Smooth muscle cell (in vitro differentiated cells): ENCODE results near the gene STOX1. TPM values are rescaled to one million over a fixed set of nuclear protein-coding genes. Genes with fewer than 3 reads are reported as not detected.
"Not testable (repeated sequence)": the region's sequence is repeated elsewhere in the genome, so short reads cannot be mapped to it uniquely, and the experiment has no call there.

Source experiments
- DNase-seq: peaks from one replicate; lab custom pipeline; 2025; ENCODE audit not compliant: unreplicated experiment; lab: John Stamatoyannopoulos, UW
- H2AFZ ChIP-seq: fragments of 200-600 bp; sonication (generic); 2 replicates; pipeline ENCODE4 v1.6.0; 2016; ENCODE audit warnings: antibody characterized with exemption, low read depth, mild to moderate bottlenecking
- H3F3A ChIP-seq: fragments of 200-600 bp; sonication (generic); 2 replicates; pipeline ENCODE4 v1.6.0; 2017; ENCODE audit warnings: antibody characterized with exemption, low read depth
- H3K27ac ChIP-seq: fragments of 200-600 bp; sonication (generic); 2 replicates; pipeline ENCODE4 v1.5.1; 2016; ENCODE audit warnings: low read depth, mild to moderate bottlenecking
- H3K27me3 ChIP-seq: fragments of 200-600 bp; sonication (generic); 2 replicates; pipeline ENCODE4 v1.6.1; 2016; ENCODE audit warnings: low read depth, mild to moderate bottlenecking
- H3K36me3 ChIP-seq: fragments of 200-600 bp; sonication (generic); 2 replicates; pipeline ENCODE4 v1.5.1; 2016; ENCODE audit warnings: low read depth
- H3K4me1 ChIP-seq: fragments of 200-600 bp; sonication (generic); 2 replicates; pipeline ENCODE4 v1.5.1; 2016; ENCODE audit warnings: low read depth
- H3K4me2 ChIP-seq: fragments of 200-600 bp; sonication (generic); 2 replicates; pipeline ENCODE4 v1.6.0; 2016; ENCODE audit warnings: mild to moderate bottlenecking
- H3K4me3 ChIP-seq: fragments of 200-600 bp; sonication (generic); 2 replicates; pipeline ENCODE4 v1.5.1; 2016; ENCODE audit warnings: mild to moderate bottlenecking
- H3K79me2 ChIP-seq: fragments of 200-600 bp; sonication (generic); 2 replicates; pipeline ENCODE4 v1.6.0; 2016; ENCODE audit warnings: low read depth, mild to moderate bottlenecking
- H3K9ac ChIP-seq: fragments of 200-600 bp; sonication (generic); 2 replicates; pipeline ENCODE4 v1.6.0; 2016; ENCODE audit warnings: low read depth
- H3K9me3 ChIP-seq: fragments of 200-600 bp; sonication (generic); replicated peaks from 2 replicates; pipeline ENCODE4 v1.5.1; 2016; ENCODE audit warnings: low read depth
- H4K20me1 ChIP-seq: fragments of 200-600 bp; sonication (generic); 2 replicates; pipeline ENCODE4 v1.6.0; 2016; ENCODE audit warnings: low read depth
- WGBS: methylation state at CpG from one replicate; pipeline ENCODE4 v1.1.7; 2016; ENCODE audit warnings: low lambda C conversion rate; 5-methylcytosine and 5-hydroxymethylcytosine counted together
- polyA plus RNA-seq: library from polyadenylated mRNA; unstranded; fragments of >200 nt; fragmentation: Nextera tagmentation; extraction: Ambion mirVana; gene quantifications from 2 replicates; pipeline ENCODE4 v1.2.1, GENCODE V29; 2016
- total RNA-seq: library from RNA; depleted of rRNA; stranded (reverse); fragments of >200 nt; gene quantifications from 2 replicates; pipeline ENCODE4 v1.2.3, GENCODE V29; 2014
- TF ChIP-seq, protein P1 (sequence below): fragments of 200-600 bp; sonication (generic); IDR thresholded peaks from 2 replicates; pipeline ENCODE4 v1.5.1; 2017; ENCODE audit warnings: borderline replicate concordance, mild to moderate bottlenecking, antibody characterized with exemption; ENCODE audit not compliant: insufficient read depth, poor library complexity, severe bottlenecking

Gene STOX1
- total and polyA plus RNA-seq, 2 experiments from 2014 or later: not detected

DNA sequence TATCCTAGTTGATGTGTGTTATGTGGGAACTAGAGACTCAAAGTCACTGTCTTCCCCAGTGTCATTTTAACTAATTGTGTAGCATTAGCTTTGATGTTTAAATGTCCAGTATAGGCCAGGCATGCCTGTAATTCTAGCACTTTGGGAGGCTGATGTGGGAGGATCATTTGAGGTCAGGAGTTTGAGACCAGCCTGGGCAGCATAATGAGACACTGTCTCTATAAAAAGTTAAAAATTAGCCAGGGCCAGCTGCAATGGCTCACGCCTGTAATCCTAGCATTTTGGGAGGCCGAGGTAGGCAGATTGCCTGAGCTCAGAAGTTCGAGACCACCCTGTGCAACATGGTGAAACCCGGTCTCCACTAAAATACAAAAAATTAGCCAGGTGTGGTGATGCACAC lies 98.2 kb downstream of the STOX1 start:
- peaks cover 54% of the 10 kb centered on the region for H4K20me1 ChIP-seq
- H3K9me3 ChIP-seq: no peaks in the 10 kb centered on the region
- H3K27me3 ChIP-seq: no peaks in the 10 kb centered on the region
- no peak overlapping the region for H2AFZ ChIP-seq
- no peak overlapping the region for H3K27ac ChIP-seq
- no peaks in the 10 kb centered on the region for H3K36me3 ChIP-seq
- 96% methylated on average over 4 of the region's 4 CpGs for WGBS
- H3K4me3 ChIP-seq: no peak overlapping the region
- TF ChIP-seq, protein P1, sequence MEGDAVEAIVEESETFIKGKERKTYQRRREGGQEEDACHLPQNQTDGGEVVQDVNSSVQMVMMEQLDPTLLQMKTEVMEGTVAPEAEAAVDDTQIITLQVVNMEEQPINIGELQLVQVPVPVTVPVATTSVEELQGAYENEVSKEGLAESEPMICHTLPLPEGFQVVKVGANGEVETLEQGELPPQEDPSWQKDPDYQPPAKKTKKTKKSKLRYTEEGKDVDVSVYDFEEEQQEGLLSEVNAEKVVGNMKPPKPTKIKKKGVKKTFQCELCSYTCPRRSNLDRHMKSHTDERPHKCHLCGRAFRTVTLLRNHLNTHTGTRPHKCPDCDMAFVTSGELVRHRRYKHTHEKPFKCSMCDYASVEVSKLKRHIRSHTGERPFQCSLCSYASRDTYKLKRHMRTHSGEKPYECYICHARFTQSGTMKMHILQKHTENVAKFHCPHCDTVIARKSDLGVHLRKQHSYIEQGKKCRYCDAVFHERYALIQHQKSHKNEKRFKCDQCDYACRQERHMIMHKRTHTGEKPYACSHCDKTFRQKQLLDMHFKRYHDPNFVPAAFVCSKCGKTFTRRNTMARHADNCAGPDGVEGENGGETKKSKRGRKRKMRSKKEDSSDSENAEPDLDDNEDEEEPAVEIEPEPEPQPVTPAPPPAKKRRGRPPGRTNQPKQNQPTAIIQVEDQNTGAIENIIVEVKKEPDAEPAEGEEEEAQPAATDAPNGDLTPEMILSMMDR: no peak
- H3K79me2 ChIP-seq: peaks cover 41% of the 10 kb centered on the region
- no peaks in the 10 kb centered on the region for H3F3A ChIP-seq
- DNase-seq: no peak
- no peak overlapping the region for H3K9ac ChIP-seq
- H3K4me2 ChIP-seq: no peak overlapping the region
- H3K4me1 ChIP-seq: no peaks in the 10 kb centered on the region

DNA sequence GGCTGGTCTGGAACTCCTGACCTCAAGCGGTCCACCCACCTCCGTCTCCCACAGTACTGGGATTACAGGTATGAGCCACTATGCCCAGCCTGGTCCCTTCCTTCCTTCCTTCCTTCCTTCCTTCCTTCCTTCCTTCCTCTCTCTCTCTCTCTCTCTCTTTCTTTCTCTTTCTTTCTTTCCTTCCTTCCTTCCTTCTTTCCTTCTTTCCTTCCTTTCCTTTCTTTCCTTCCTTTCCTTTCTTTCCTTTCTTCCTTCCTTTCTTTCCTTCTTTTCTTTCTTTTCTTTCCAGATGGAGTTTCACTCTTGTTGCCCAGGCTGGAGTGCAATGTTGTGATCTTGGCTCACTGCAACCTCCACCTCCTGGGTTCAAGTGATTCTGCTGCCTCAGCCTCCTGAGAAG lies 101.8 kb downstream of the STOX1 start:
- not testable (repeated sequence) for H2AFZ ChIP-seq, H3K4me2 ChIP-seq, H3K9me3 ChIP-seq, H3K27ac ChIP-seq, H3K4me3 ChIP-seq, H3K36me3 ChIP-seq, DNase-seq, H3K4me1 ChIP-seq, H3K27me3 ChIP-seq, H3K9ac ChIP-seq, H3F3A ChIP-seq
- peaks cover 12% of the 10 kb centered on the region for H3K79me2 ChIP-seq
- H4K20me1 ChIP-seq: peaks cover 34% of the 10 kb centered on the region
- 100% methylated on average over 2 of the region's 2 CpGs for WGBS

DNA sequence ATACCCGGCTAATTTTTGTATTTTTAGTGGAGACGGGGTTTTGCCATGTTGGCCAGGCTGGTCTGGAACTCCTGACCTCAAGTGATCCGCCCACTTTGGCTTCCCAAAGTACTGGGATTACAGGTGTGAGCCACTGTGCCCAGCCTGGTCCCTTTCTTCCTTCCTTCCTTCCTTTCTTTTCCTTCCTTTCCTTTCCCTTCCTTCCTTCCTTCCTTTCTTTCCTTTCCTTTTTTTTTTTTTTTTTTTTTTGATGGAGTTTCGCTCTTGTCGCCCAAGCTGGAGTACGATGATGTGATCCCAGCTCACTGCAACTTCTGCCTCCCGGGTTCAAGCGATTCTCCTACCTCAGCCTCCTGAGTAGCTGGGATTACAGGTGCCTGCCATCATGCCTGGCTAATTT lies 102.6 kb downstream of the STOX1 start:
- H2AFZ ChIP-seq, H3K4me2 ChIP-seq, H3K27ac ChIP-seq, H3K9ac ChIP-seq, H3F3A ChIP-seq, H3K4me3 ChIP-seq, H3K27me3 ChIP-seq, H3K4me1 ChIP-seq, H3K9me3 ChIP-seq, DNase-seq, H3K36me3 ChIP-seq: not testable (repeated sequence)
- peaks cover 27% of the 10 kb centered on the region for H4K20me1 ChIP-seq
- 100% methylated on average over 5 of the region's 8 CpGs for WGBS
- peaks cover 12% of the 10 kb centered on the region for H3K79me2 ChIP-seq

DNA sequence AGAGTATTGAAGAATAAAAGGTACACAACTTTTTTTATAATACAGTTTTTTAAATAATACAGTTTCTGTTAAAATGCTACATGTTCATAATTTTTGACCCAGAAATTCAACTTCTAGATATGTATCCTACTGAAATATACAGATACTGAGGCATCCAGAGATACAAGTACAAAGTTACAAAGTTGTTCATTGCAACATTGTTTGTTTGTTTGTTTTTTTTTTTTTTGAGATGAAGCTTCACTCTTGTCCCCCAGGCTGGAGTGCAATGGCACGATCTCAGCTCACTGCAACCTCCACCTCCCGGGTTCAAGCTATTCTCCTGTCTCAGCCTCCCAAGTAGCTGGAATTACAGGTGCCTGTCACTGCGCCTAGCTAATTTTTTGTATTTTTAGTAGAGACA lies 105.5 kb downstream of the STOX1 start:
- H3K4me1 ChIP-seq, H2AFZ ChIP-seq: not testable (repeated sequence)
- whole genome bisulfite sequencing: 97% methylated on average over 3 of the region's 3 CpGs

DNA sequence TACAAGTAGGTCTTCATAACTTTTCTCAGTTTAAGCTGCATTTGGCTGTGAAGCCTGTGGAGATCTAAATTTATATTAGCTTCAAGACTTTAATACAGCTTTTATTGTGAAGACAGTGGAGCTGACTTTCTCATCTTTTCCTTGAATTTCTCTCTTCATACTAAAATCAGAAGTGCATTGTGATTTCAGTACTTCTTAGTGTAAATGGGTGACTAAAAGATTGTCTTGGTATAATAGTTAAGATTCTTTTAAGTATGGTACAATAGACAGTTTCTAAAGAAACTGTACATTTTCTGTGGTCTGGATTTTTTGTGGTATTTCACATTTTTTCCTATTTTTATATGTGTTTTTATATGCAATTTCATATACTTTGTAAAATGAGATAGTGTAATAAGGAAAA lies 107.7 kb downstream of the STOX1 start:
- no peak overlapping the region for H3K4me2 ChIP-seq
- no peaks in the 10 kb centered on the region for H3K4me1 ChIP-seq
- peaks cover 5% of the 10 kb centered on the region for H3K79me2 ChIP-seq
- no peaks in the 10 kb centered on the region for H3K27me3 ChIP-seq
- H3K9me3 ChIP-seq: no peaks in the 10 kb centered on the region
- no peak overlapping the region for H3K9ac ChIP-seq
- H3K36me3 ChIP-seq: peaks cover 18% of the 10 kb centered on the region
- H4K20me1 ChIP-seq: peaks cover 20% of the 10 kb centered on the region
- TF ChIP-seq, protein P1: no peak
- H3K4me3 ChIP-seq: no peak overlapping the region
- no peak overlapping the region for H2AFZ ChIP-seq
- no peak for DNase-seq
- no peak overlapping the region for H3K27ac ChIP-seq
- no peaks in the 10 kb centered on the region for H3F3A ChIP-seq

More for the DNA sequence above, 105.5 kb downstream of the STOX1 start:
- H3K79me2 ChIP-seq, H3K9me3 ChIP-seq, H3K4me3 ChIP-seq, H3F3A ChIP-seq, H3K9ac ChIP-seq, H3K4me2 ChIP-seq, DNase-seq, H3K27ac ChIP-seq, H3K27me3 ChIP-seq: not testable (repeated sequence)
- H3K36me3 ChIP-seq: peaks cover 13% of the 10 kb centered on the region
- peaks cover 15% of the 10 kb centered on the region for H4K20me1 ChIP-seq
